HepG2 (cell line): Measurements from ENCODE around the gene SEC14L6. TPM values are rescaled to one million over a fixed set of nuclear protein-coding genes. Genes with fewer than 3 reads are reported as not detected.

Experiments
- ATF2 ChIP-seq: sonication (generic); formaldehyde crosslinking; IDR thresholded peaks from 2 replicates; pipeline ENCODE4 v1.4.0; 2020; ENCODE audit warnings: missing genetic modification reagents
- CC2D1A ChIP-seq: sonication (generic); formaldehyde crosslinking; IDR thresholded peaks from 2 replicates; pipeline ENCODE4 v1.8.1; 2023; ENCODE audit warnings: mild to moderate bottlenecking, missing genetic modification reagents
- HNF1A ChIP-seq, 2 experiments: sonication (generic) in 1 of 2; formaldehyde crosslinking in 1 of 2; IDR thresholded peaks; 2 replicates each; pipeline versions ENCODE4 v1.4.0 to v1.6.1; 2016 to 2020; ENCODE audit warnings: borderline replicate concordance in 1 of 2, low read depth in 1 of 2, mild to moderate bottlenecking in 1 of 2, missing genetic modification reagents in 1 of 2
- KDM1A ChIP-seq: IDR thresholded peaks from 2 replicates; pipeline ENCODE4 v1.6.1; 2016; ENCODE audit warnings: missing compliant biosample characterization
- LBX2 ChIP-seq: sonication (generic); formaldehyde crosslinking; IDR thresholded peaks from 2 replicates; pipeline ENCODE4 v1.5.0; 2020; ENCODE audit warnings: missing genetic modification reagents, mild to moderate bottlenecking, borderline replicate concordance
- MIXL1 ChIP-seq: IDR thresholded peaks from 2 replicates; pipeline ENCODE4 v1.6.1; 2016
- MXD4 ChIP-seq: IDR thresholded peaks from 2 replicates; pipeline ENCODE4 v1.6.1; 2016; ENCODE audit warnings: mild to moderate bottlenecking, missing biosample characterization, missing genetic modification reagents
- NFE2L1 ChIP-seq: sonication (generic); formaldehyde crosslinking; IDR thresholded peaks from 2 replicates; pipeline ENCODE4 v1.4.0; 2020; ENCODE audit warnings: missing genetic modification reagents, mild to moderate bottlenecking, borderline replicate concordance
- NFIC ChIP-seq: IDR thresholded peaks from 2 replicates; pipeline ENCODE4 v1.6.1; 2012; ENCODE audit warnings: mild to moderate bottlenecking, low read length, inconsistent platforms
- PITX1 ChIP-seq: sonication (generic); formaldehyde crosslinking; IDR thresholded peaks from 2 replicates; pipeline ENCODE4 v1.5.1; 2020; ENCODE audit warnings: mild to moderate bottlenecking, missing genetic modification reagents
- RORA ChIP-seq: sonication (generic); formaldehyde crosslinking; IDR thresholded peaks from 2 replicates; pipeline ENCODE4 v1.5.0; 2020; ENCODE audit warnings: mild to moderate bottlenecking, missing genetic modification reagents, moderate library complexity
- SALL1 ChIP-seq: sonication (generic); formaldehyde crosslinking; IDR thresholded peaks from 2 replicates; pipeline ENCODE4 v1.8.0; 2022; ENCODE audit warnings: mild to moderate bottlenecking, missing genetic modification reagents
- SP2 ChIP-seq: sonication (generic); formaldehyde crosslinking; IDR thresholded peaks from 2 replicates; pipeline ENCODE4 v1.5.1; 2020; ENCODE audit warnings: mild to moderate bottlenecking, missing genetic modification reagents
- STAG1 ChIP-seq: sonication (generic); formaldehyde crosslinking; IDR thresholded peaks from 2 replicates; pipeline ENCODE4 v1.4.0; 2020; ENCODE audit warnings: missing genetic modification reagents
- XBP1 ChIP-seq: sonication (generic); formaldehyde crosslinking; IDR thresholded peaks from 2 replicates; pipeline ENCODE4 v1.5.0; 2020; ENCODE audit warnings: missing genetic modification reagents
- XRCC5 ChIP-seq: fragments of 200-400 bp; formaldehyde crosslinking; optimal IDR thresholded peaks from 2 replicates; pipeline ENCODE3; 2017; ENCODE audit warnings: mild to moderate bottlenecking, low read length
- ZBTB46 ChIP-seq: sonication (generic); formaldehyde crosslinking; IDR thresholded peaks from 2 replicates; pipeline ENCODE4 v1.4.0; 2020; ENCODE audit warnings: mild to moderate bottlenecking, missing genetic modification reagents, borderline replicate concordance
- ZKSCAN8 ChIP-seq: IDR thresholded peaks from 2 replicates; pipeline ENCODE4 v1.6.1; 2016; ENCODE audit warnings: borderline replicate concordance, missing genetic modification reagents, missing compliant biosample characterization
- ZNF124 ChIP-seq: sonication (generic); formaldehyde crosslinking; IDR thresholded peaks from 2 replicates; pipeline ENCODE4 v1.4.0; 2020; ENCODE audit warnings: missing genetic modification reagents
- ZNF335 ChIP-seq: sonication (generic); formaldehyde crosslinking; IDR thresholded peaks from 2 replicates; pipeline ENCODE4 v1.4.0; 2020; ENCODE audit warnings: missing genetic modification reagents
- ZNF34 ChIP-seq: sonication (generic); formaldehyde crosslinking; IDR thresholded peaks from 2 replicates; pipeline ENCODE4 v1.4.0; 2020; ENCODE audit warnings: mild to moderate bottlenecking, missing genetic modification reagents, borderline replicate concordance
- ZNF501 ChIP-seq: sonication (generic); formaldehyde crosslinking; IDR thresholded peaks from 2 replicates; pipeline ENCODE4 v1.5.1; 2020; ENCODE audit warnings: mild to moderate bottlenecking, moderate library complexity, missing genetic modification reagents
- ZNF567 ChIP-seq: sonication (generic); formaldehyde crosslinking; IDR thresholded peaks from 2 replicates; pipeline ENCODE4 v1.8.1; 2023; ENCODE audit warnings: mild to moderate bottlenecking, missing genetic modification reagents, borderline replicate concordance
- ZNF749 ChIP-seq: sonication (generic); formaldehyde crosslinking; IDR thresholded peaks from 2 replicates; pipeline ENCODE4 v1.8.0; 2022; ENCODE audit warnings: mild to moderate bottlenecking, missing genetic modification reagents, moderate library complexity, borderline replicate concordance
- ZNF768 ChIP-seq: sonication (generic); formaldehyde crosslinking; IDR thresholded peaks from 2 replicates; pipeline ENCODE4 v1.4.0; 2020; ENCODE audit warnings: missing genetic modification reagents
- polyA plus RNA-seq, 8 experiments: library from polyadenylated mRNA; depleted of rRNA in 3 of 8; stranded (reverse) in 7 of 8; unstranded in 1 of 8; fragments of >200 nt; fragmentation: Illumina TruSeq in 4 of 8; extraction: Trizol in 4 of 8; gene quantifications; 2 replicates each; pipeline versions ENCODE4 v1.2.1 to v1.2.3, GENCODE V29; 2011 to 2016; ENCODE audit warnings: low read depth in 4 of 8, missing spikeins in 1 of 8, mixed read lengths in 1 of 8; ENCODE audit not compliant: insufficient read depth in 1 of 8
- total RNA-seq, 5 experiments: library from RNA; depleted of rRNA; stranded (reverse); fragments of >200 nt; fragmentation: Illumina TruSeq; extraction: Trizol; gene quantifications; 2 replicates each; pipeline ENCODE4 v1.2.3, GENCODE V29; 2016; ENCODE audit warnings: low read depth in 1 of 5

The SEC14L6 gene
- total and polyA plus RNA-seq, 2 of the 13 experiments (the other 11 are each of a cell fraction or from before 2014, with no cell fraction given): 0.09 to 9.3 TPM

GRCh38 chr22:30490399-30490798, 56.1 kb downstream of the SEC14L6 start (continued):
- TF ChIP-seq ZNF124 (CRISPR knock-in tag): no peak
- TF ChIP-seq ZBTB46 (CRISPR knock-in tag): no peak
- TF ChIP-seq MIXL1 (CRISPR knock-in tag): no peak
- peak; percentile 66 for TF ChIP-seq STAG1 (CRISPR knock-in tag)
- no peak for TF ChIP-seq ATF2
- no peak for TF ChIP-seq LBX2 (CRISPR knock-in tag)
- no peak for TF ChIP-seq KDM1A (CRISPR knock-in tag)
- no peak for TF ChIP-seq NFE2L1
- no peak for TF ChIP-seq HNF1A (IDR thresholded peaks at IDR 0.05; ENCODE audit: low read depth)
- TF ChIP-seq HNF1A (CRISPR knock-in tag; IDR thresholded peaks at IDR 0.05; ENCODE audit: borderline replicate concordance): no peak
- no peak for TF ChIP-seq ZNF34
- no peak for TF ChIP-seq ZNF567 (CRISPR knock-in tag)
- no peak for TF ChIP-seq XBP1 (CRISPR knock-in tag)
- no peak for TF ChIP-seq MXD4 (CRISPR knock-in tag)
- no peak for TF ChIP-seq ZKSCAN8
- no peak for TF ChIP-seq ZNF749 (CRISPR knock-in tag)
- no peak for TF ChIP-seq SP2 (CRISPR knock-in tag)
- TF ChIP-seq NFIC: no peak
- peak; percentile 30; the same call in 1 of the 2 replicates for TF ChIP-seq SALL1 (CRISPR knock-in tag)
- no peak for TF ChIP-seq PITX1
- TF ChIP-seq ZNF335: no peak
- TF ChIP-seq ZNF501 (CRISPR knock-in tag): no peak
- no peak for TF ChIP-seq RORA (CRISPR knock-in tag)
- TF ChIP-seq XRCC5: peak; percentile 25
- peak; percentile 44; the same call in 1 of the 2 replicates for TF ChIP-seq ZNF768 (CRISPR knock-in tag)
- TF ChIP-seq CC2D1A (CRISPR knock-in tag): no peak
